ENCODE results near the gene MTLN. TPM values are rescaled to one million over a fixed set of nuclear protein-coding genes. Genes with fewer than 3 reads are reported as not detected.
A peak's percentile ranks its signal among the peaks of the same experiment; 100 is the strongest.
"Not testable (repeated sequence)": the region's sequence is repeated elsewhere in the genome, so short reads cannot be mapped to it uniquely, and the experiment has no call there.

Gene MTLN
- polyA plus RNA-seq (2012; ENCODE audit: low read depth, missing spikeins) = 72.8 TPM

DNA sequence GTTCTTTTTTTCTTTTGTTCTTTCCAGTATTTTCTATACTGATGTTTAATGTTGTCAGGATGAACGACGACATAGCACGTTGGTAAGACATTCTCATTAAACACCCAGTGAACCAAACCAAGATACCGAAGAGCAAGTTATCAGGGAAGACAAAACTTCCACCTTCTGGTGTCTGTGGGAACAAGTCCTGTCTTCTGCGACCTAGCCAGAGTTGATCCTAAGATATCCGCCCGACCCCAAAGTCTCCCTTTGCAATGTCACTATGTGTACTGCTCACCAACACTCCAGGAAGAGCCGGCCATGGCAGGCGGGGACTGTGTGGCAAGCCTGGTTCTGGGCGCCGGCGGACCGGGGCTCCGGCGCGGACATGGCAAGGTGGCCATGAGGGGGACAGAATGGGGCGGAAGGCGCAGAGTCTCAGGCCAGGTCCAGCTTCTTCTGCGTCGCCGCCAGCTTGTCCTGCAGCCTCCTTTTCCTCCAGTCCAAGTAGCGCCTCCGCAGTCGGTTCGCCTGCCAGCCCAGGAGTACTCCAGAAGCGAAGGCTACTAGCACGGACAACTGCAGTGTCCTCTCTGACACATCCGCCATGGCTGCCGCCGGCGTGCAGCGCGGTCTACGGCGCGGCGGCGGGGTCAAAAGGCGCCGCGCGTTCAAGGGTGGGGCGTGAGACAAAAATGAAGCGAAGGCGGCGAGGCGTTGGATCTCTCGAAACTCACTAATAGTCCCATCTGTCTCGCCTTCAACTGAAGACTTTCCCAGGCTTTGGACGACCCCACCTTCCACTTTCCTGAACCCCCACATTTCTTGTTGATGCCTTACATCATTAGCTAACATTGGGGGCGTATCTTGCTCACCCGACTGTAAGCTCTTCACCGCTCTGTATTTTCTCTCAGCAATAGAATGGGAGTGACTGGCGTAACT lies at the start of gene MTLN:
Gene MTLN (minus strand): TSS at position 610 of the 921 bp plus-strand sequence. CDS start 22 bp downstream, at position 588.
- DNase-seq (ENCODE audit: insufficient read length, low spot score) (peak; percentile 68), FAIRE-seq (peak; percentile 77)
- TF ChIP-seq TAF1 (IDR thresholded peaks at IDR 0.05; ENCODE audit: low read depth, low read length) (peak; percentile 83; the same call in 1 of the 2 replicates), POU2F2 (IDR thresholded peaks at IDR 0.05; ENCODE audit: low read depth, low read length) (no peak; the same call in 1 of the 2 replicates), POLR2A (IDR thresholded peaks at IDR 0.05; ENCODE audit: low read depth, low read length) (peak; percentile 96), POLR2AphosphoS5 (IDR thresholded peaks at IDR 0.05; ENCODE audit: low read depth, low read length) (peak; percentile 91), PAX5 (IDR thresholded peaks at IDR 0.05; ENCODE audit: insufficient read depth, low read length, severe bottlenecking) (no peak), SPI1 (IDR thresholded peaks at IDR 0.05; ENCODE audit: low read depth, low read length) (no peak)

- FAIRE-seq; DNase-seq (ENCODE audit: insufficient read length, low spot score): not testable (repeated sequence)
These were observed 49.6 kb upstream of the MTLN start for GRCh38 chr2:110261910-110262309.

- DNase-seq (ENCODE audit: insufficient read length, low spot score); FAIRE-seq: not testable (repeated sequence)
These were observed 35.9 kb upstream of the MTLN start for GRCh38 chr2:110248081-110248795.

GRCh38 chr2:110245488-110246435 lies 33.4 kb upstream of the MTLN start:
- FAIRE-seq; DNase-seq (ENCODE audit: insufficient read length, low spot score): not testable (repeated sequence)

- FAIRE-seq; DNase-seq (ENCODE audit: insufficient read length, low spot score): not testable (repeated sequence)
These were observed 30.9 kb upstream of the MTLN start for GRCh38 chr2:110243283-110243682.

DNA sequence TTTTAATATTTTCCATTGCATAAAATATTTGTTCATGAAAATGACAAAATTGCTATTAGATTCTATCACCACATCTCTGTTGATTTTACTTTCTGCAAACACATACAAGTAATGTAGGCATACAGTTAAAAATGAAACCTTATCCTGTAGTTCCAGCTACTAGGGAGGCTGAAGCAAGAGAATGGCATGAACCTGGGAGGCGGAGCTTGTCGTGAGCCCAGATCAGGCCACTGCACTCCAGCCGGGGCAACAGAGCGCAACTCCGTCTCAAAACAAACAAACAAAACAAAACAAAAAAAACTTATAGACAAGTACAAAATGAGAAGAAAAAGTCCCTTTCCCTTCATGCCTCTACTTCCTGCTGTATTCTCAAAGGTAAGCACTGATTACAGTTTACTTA lies 22.2 kb upstream of the MTLN start:
- not testable (repeated sequence) for FAIRE-seq; DNase-seq (ENCODE audit: insufficient read length, low spot score)

GRCh38 chr2:110229886-110230285 lies 17.5 kb upstream of the MTLN start:
- not testable (repeated sequence) for DNase-seq (ENCODE audit: insufficient read length, low spot score); FAIRE-seq

- not testable (repeated sequence) for FAIRE-seq; DNase-seq (ENCODE audit: insufficient read length, low spot score)
These were observed 10.3 kb upstream of the MTLN start for GRCh38 chr2:110222626-110223025.

GRCh38 chr2:110221938-110222337 lies 9.6 kb upstream of the MTLN start:
- no peak for FAIRE-seq
- TF ChIP-seq TAF1 (IDR thresholded peaks at IDR 0.05; ENCODE audit: low read depth, low read length) (no peak), PAX5 (IDR thresholded peaks at IDR 0.05; ENCODE audit: insufficient read depth, low read length, severe bottlenecking) (no peak), POLR2A (IDR thresholded peaks at IDR 0.05; ENCODE audit: low read depth, low read length) (no peak), SPI1 (IDR thresholded peaks at IDR 0.05; ENCODE audit: low read depth, low read length) (no peak), POLR2AphosphoS5 (IDR thresholded peaks at IDR 0.05; ENCODE audit: low read depth, low read length) (no peak), POU2F2 (IDR thresholded peaks at IDR 0.05; ENCODE audit: low read depth, low read length) (no peak)
- no peak for DNase-seq (ENCODE audit: insufficient read length, low spot score)

GRCh38 chr2:110220190-110220564 lies 7.8 kb upstream of the MTLN start:
- FAIRE-seq (no peak), DNase-seq (ENCODE audit: insufficient read length, low spot score) (no peak)
- no peak for TF ChIP-seq POLR2AphosphoS5 (IDR thresholded peaks at IDR 0.05; ENCODE audit: low read depth, low read length)
- no peak for TF ChIP-seq TAF1 (IDR thresholded peaks at IDR 0.05; ENCODE audit: low read depth, low read length)
- no peak for TF ChIP-seq POU2F2 (IDR thresholded peaks at IDR 0.05; ENCODE audit: low read depth, low read length)
- TF ChIP-seq SPI1 (IDR thresholded peaks at IDR 0.05; ENCODE audit: low read depth, low read length) = no peak
- TF ChIP-seq POLR2A (IDR thresholded peaks at IDR 0.05; ENCODE audit: low read depth, low read length) = no peak
- TF ChIP-seq PAX5 (IDR thresholded peaks at IDR 0.05; ENCODE audit: insufficient read depth, low read length, severe bottlenecking) = no peak
